Peyer's patch (tissue), 4 donors: ENCODE data around the gene GOSR2.

Experiments used
- POLR2A ChIP-seq, 2 donors: fragments of 450-650 bp; IDR thresholded peaks; one replicate each; pipeline ENCODE4 v1.5.1; 2017; ENCODE audit warnings: antibody characterized with exemption in 2 of 2, mild to moderate bottlenecking in 2 of 2, moderate library complexity in 2 of 2
- TF ChIP-seq, protein P1 (sequence below), 6 experiments: fragments of 450-650 bp in 4 of 6; fragments of 200-600 bp in 2 of 6; sonication (generic) in 1 of 6; IDR thresholded peaks; one replicate each; pipeline ENCODE4 v1.5.1; 2017 to 2019; ENCODE audit warnings: antibody characterized with exemption in 6 of 6, mild to moderate bottlenecking in 3 of 6, moderate library complexity in 1 of 6

GRCh38 chr17:46884552-46884951 is 38.4 kb upstream of the GOSR2 start:
- TF ChIP-seq, protein P1, sequence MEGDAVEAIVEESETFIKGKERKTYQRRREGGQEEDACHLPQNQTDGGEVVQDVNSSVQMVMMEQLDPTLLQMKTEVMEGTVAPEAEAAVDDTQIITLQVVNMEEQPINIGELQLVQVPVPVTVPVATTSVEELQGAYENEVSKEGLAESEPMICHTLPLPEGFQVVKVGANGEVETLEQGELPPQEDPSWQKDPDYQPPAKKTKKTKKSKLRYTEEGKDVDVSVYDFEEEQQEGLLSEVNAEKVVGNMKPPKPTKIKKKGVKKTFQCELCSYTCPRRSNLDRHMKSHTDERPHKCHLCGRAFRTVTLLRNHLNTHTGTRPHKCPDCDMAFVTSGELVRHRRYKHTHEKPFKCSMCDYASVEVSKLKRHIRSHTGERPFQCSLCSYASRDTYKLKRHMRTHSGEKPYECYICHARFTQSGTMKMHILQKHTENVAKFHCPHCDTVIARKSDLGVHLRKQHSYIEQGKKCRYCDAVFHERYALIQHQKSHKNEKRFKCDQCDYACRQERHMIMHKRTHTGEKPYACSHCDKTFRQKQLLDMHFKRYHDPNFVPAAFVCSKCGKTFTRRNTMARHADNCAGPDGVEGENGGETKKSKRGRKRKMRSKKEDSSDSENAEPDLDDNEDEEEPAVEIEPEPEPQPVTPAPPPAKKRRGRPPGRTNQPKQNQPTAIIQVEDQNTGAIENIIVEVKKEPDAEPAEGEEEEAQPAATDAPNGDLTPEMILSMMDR (IDR thresholded peaks at IDR 0.05), result no peak
- TF ChIP-seq POLR2A (IDR thresholded peaks at IDR 0.05), result no peak
